Upper lobe of left lung (tissue), 6 donors: ENCODE measurements around the gene NIPBL. TPM values are rescaled to one million over a fixed set of nuclear protein-coding genes. Genes with fewer than 3 reads are reported as not detected.
A peak's percentile ranks its signal among the peaks of the same experiment; 100 is the strongest.

ENCODE experiments used
- ATAC-seq, 2 donors: fragments of 200-7000 bp; cut with Tn5 transposase; one replicate each; pipeline ENCODE4 v1.9.1; 2022; ENCODE audit warnings: mild to moderate bottlenecking in 2 of 2, moderate library complexity in 2 of 2; ENCODE audit not compliant: low FRiP score in 2 of 2
- DNase-seq, 2 donors: peaks; one replicate each; pipeline ENCODE4 v3.0.0-alpha.2; 2019 to 2020
- H3K27ac ChIP-seq, 4 donors: fragments of 200-600 bp; sonication (generic); one replicate each; pipeline ENCODE4 v1.5.1; 2016 to 2019
- H3K27me3 ChIP-seq, 4 donors: fragments of 200-600 bp; sonication (generic); one replicate each; pipeline ENCODE4 v1.5.1; 2017 to 2019
- H3K36me3 ChIP-seq, 4 donors: fragments of 200-600 bp; sonication (generic); one replicate each; pipeline ENCODE4 v1.5.1; 2016 to 2019
- H3K4me1 ChIP-seq, 4 donors: fragments of 200-600 bp; sonication (generic); one replicate each; pipeline ENCODE4 v1.5.1; 2018 to 2019
- H3K4me3 ChIP-seq, 4 donors: fragments of 200-600 bp; sonication (generic); one replicate each; pipeline ENCODE4 v1.5.1; 2017 to 2019; ENCODE audit warnings: mild to moderate bottlenecking in 2 of 4, moderate library complexity in 1 of 4
- H3K9me3 ChIP-seq, 4 donors: fragments of 200-600 bp; sonication (generic); one replicate each; pipeline ENCODE4 v1.5.1; 2018 to 2019
- EP300 ChIP-seq, 4 donors: sonication (generic); formaldehyde crosslinking; IDR thresholded peaks; one replicate each; pipeline ENCODE4 v1.5.1; 2017; ENCODE audit warnings: antibody characterized with exemption in 4 of 4, control low read depth in 2 of 4
- POLR2A ChIP-seq, 4 donors: fragments of 450-650 bp; IDR thresholded peaks; one replicate each; pipeline ENCODE4 v1.5.1; 2016 to 2017; ENCODE audit warnings: antibody characterized with exemption in 4 of 4, mild to moderate bottlenecking in 2 of 4
- POLR2AphosphoS5 ChIP-seq, 2 donors: sonication (generic); formaldehyde crosslinking; IDR thresholded peaks; one replicate each; pipeline ENCODE4 v1.5.1; 2017; ENCODE audit warnings: antibody characterized with exemption in 2 of 2
- WGBS, 2 donors: methylation state at CpG; one replicate each; pipeline ENCODE4 v1.1.5; 2017 to 2018; 5-methylcytosine and 5-hydroxymethylcytosine counted together
- total RNA-seq, 6 donors: library from RNA; depleted of rRNA in 4 of 6; stranded (reverse); fragments of >200 nt in 4 of 6; gene quantifications; one replicate each; pipeline versions ENCODE4 v1.1.0 to v1.2.1, GENCODE V29; 2016 to 2021
- TF ChIP-seq, protein P1 (sequence below), 6 experiments: fragments of 450-650 bp in 4 of 6; fragments of 200-600 bp in 2 of 6; sonication (generic) in 2 of 6; IDR thresholded peaks; one replicate each; pipeline ENCODE4 v1.5.1; 2016 to 2019; ENCODE audit warnings: antibody characterized with exemption in 6 of 6
- donor health status: DM: no; HTN: no; CAD: no; lungs with moderate emphysema.
- donor health status: DM: no; HTN: yes; CAD: no; lungs with severe emphysema.

NIPBL gene
- total RNA-seq, 6 donors from 2014 or later: 39.2 to 75.2 (median 55.3) TPM

DNA sequence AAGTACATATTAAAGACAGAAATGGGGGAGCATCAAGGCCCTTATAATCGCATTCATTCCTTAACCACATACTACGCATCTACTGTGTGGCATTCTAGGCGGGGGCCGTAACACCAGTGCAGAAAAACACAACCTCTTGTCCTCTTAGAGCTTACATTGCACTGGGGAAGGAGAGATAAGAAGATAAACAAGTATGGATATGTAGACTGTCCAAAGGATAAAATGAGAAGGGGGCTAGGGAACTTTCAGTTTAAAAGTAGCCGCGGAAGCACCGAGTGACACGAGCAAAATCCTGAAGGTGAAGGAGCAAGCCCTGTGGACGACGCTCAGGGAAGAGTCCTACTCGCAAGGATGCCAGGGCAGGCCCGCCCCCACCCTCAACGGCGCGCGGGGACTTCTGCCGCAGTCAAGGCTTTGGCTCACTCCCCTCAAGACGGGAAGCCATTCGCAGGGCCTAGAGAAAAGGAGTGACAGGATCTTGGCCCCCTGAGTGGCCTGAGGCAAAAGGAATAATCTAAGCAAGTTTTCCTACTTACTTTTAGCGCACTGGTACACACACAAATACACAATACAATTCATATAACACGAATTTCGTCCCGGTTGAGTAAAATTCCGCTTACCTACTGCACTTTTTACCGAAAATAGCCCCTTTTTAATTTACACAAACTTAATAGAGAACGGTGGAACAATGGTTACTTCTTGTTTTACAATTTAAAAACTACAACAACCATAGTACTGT lies 1.3 kb upstream of the NIPBL start:
- peak overlapping the region; percentile 66 to 91 (median 86) for H3K4me3 ChIP-seq
- ATAC-seq (peak; percentile 51 to 63), DNase-seq (peak; percentile 78 to 89)
- TF ChIP-seq POLR2AphosphoS5 (IDR thresholded peaks at IDR 0.05) (peak in 1 of 2 donors; percentile 60), EP300 (IDR thresholded peaks at IDR 0.05) (no peak), POLR2A (IDR thresholded peaks at IDR 0.05) (no peak)
- TF ChIP-seq, protein P1, sequence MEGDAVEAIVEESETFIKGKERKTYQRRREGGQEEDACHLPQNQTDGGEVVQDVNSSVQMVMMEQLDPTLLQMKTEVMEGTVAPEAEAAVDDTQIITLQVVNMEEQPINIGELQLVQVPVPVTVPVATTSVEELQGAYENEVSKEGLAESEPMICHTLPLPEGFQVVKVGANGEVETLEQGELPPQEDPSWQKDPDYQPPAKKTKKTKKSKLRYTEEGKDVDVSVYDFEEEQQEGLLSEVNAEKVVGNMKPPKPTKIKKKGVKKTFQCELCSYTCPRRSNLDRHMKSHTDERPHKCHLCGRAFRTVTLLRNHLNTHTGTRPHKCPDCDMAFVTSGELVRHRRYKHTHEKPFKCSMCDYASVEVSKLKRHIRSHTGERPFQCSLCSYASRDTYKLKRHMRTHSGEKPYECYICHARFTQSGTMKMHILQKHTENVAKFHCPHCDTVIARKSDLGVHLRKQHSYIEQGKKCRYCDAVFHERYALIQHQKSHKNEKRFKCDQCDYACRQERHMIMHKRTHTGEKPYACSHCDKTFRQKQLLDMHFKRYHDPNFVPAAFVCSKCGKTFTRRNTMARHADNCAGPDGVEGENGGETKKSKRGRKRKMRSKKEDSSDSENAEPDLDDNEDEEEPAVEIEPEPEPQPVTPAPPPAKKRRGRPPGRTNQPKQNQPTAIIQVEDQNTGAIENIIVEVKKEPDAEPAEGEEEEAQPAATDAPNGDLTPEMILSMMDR (IDR thresholded peaks at IDR 0.05): no peak
- H3K27ac ChIP-seq: peak overlapping the region; percentile 94 to 99 (median 98)
- no peaks in the 10 kb centered on the region for H3K27me3 ChIP-seq
- WGBS, 2 donors: 0 to 1% methylated on average over 26 of the region's 26 CpGs
- no peaks in the 10 kb centered on the region for H3K9me3 ChIP-seq
- H3K4me1 ChIP-seq: peaks cover 27 to 44% (median 34%) of the 10 kb centered on the region in 4 donors
- H3K36me3 ChIP-seq: peaks cover 0 to 5% (median 0%) of the 10 kb centered on the region in 4 donors

DNA sequence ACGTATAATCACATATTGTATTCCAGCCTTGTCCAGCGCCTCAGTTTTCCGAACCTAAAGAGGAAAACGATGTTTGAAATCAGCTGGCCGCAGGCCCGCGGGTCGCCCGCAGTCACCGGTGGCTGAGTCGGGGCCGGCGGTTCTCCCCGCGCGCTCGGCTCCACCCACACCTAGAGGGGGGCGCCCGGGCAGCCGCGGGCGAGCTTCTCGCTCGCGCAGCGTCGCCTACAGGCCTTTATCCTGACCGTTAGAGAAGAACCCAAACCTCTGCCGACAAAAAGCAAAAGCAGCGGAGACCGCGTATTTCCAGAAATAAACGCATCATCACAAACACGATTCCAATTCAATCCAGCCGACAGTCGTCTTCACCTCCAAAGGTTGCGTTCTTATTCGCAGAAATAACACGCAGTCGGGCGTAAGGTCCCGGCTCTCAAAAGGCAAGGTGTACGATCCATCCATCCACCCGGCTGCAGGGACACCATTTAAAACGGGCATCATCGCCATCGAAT lies 725 bp upstream of the NIPBL start:
- H3K9me3 ChIP-seq: no peaks in the 10 kb centered on the region
- no peaks in the 10 kb centered on the region for H3K27me3 ChIP-seq
- ATAC-seq (peak; percentile 92 to 94), DNase-seq (peak; percentile 91 to 96)
- peak overlapping the region; percentile 66 to 91 (median 86) for H3K4me3 ChIP-seq
- peak overlapping the region; percentile 94 to 99 (median 98) for H3K27ac ChIP-seq
- peaks cover 0 to 5% (median 0%) of the 10 kb centered on the region in 4 donors for H3K36me3 ChIP-seq
- peaks cover 33 to 45% (median 35%) of the 10 kb centered on the region in 4 donors for H3K4me1 ChIP-seq
- WGBS, 2 donors: 0 to 1% methylated on average over 7 to 40 of the region's 47 CpGs
- TF ChIP-seq, protein P1 (IDR thresholded peaks at IDR 0.05): peak in 4 of 6 experiments; percentile 36 to 52 (median 42)
- TF ChIP-seq EP300 (IDR thresholded peaks at IDR 0.05) (no peak), POLR2A (IDR thresholded peaks at IDR 0.05) (peak in 2 of 4 donors; percentile 21 to 36), POLR2AphosphoS5 (IDR thresholded peaks at IDR 0.05) (peak in 1 of 2 donors; percentile 50)

DNA sequence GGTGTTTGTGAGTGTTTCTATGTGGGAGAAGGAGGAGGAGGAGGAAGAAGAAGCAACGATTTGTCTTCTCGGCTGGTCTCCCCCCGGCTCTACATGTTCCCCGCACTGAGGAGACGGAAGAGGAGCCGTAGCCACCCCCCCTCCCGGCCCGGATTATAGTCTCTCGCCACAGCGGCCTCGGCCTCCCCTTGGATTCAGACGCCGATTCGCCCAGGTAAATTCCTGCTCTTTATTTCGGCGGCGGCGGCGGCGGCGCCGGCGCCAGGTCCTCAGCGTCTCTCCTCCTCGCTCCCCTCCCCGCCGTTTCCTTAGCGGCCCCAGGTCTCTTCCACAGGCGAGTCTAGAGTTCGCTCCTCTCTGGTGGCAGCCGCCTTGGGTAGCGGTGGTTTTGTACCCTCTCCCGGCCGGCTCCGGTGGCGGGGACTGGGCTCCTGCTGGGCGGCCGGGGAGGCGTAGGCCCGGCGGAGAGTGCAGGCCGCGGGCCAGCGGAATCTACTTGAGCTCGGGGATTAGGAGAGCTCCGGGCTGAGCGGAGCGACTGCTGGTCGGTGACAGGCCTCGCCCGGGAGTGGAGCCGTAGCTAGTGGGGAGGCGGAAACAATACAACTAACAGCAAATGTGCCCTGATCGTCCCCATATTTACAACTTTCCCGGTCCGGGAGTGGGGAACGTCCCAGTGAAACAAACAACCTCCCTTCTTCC lies 547 bp downstream of the NIPBL start:
- peak overlapping the region; percentile 66 to 91 (median 86) for H3K4me3 ChIP-seq
- peak; percentile 55 to 91 for DNase-seq
- 0 to 1% methylated on average over 2 to 39 of the region's 57 CpGs for WGBS, 2 donors
- peak; percentile 76 to 91 for ATAC-seq
- H3K4me1 ChIP-seq: peaks cover 39 to 57% (median 45%) of the 10 kb centered on the region in 4 donors
- H3K36me3 ChIP-seq: peaks cover 0 to 3% (median 0%) of the 10 kb centered on the region in 4 donors
- H3K9me3 ChIP-seq: no peaks in the 10 kb centered on the region
- TF ChIP-seq POLR2A (IDR thresholded peaks at IDR 0.05) (peak in 2 of 4 donors; percentile 36 to 41), EP300 (IDR thresholded peaks at IDR 0.05) (no peak), POLR2AphosphoS5 (IDR thresholded peaks at IDR 0.05) (peak in 1 of 2 donors; percentile 37)
- TF ChIP-seq, protein P1 (IDR thresholded peaks at IDR 0.05): peak in 2 of 6 experiments; percentile 13 to 38
- H3K27me3 ChIP-seq: no peaks in the 10 kb centered on the region
- peak overlapping the region; percentile 94 to 99 (median 98) for H3K27ac ChIP-seq

DNA sequence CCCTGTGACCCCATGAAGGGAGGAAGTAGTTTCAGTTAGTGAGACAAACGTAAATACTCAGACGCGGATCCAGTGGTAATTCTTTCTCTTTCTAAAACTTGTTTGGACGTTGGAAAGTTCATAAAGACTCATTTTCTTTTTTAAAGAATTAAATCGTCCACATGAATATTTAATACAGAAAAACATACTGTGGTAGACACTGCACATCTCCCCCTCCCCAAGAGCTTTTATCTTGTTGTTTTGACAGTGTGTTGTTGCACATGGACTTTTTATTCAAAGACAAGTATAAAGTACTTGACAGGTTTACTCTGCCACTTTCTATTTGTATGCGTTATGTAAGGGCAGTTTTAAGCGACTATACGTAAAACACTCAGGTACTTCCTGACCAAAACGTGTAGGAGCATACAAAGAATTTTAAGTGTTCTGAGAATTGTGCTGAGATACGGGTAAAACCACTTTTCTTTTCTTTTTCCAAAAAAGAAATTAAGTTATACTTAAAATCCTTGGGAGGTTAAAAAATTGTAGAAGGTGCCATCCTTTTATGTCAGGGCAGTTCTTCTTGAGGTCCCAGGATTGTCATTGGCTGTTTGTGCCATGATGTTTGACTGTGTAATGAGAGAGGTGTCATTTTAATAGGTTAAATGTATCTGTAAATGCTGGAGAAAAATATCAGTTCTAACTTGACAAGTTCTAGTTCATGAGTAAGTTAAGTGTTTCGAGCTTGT lies 1.3 kb downstream of the NIPBL start:
- ATAC-seq: no peak
- Histone ChIP-seq H3K27ac (peak overlapping the region; percentile 94 to 99 (median 98)), H3K9me3 (no peaks in the 10 kb centered on the region), H3K4me1 (peaks cover 44 to 62% (median 50%) of the 10 kb centered on the region in 4 donors), H3K27me3 (no peaks in the 10 kb centered on the region), H3K4me3 (peak overlapping the region; percentile 66 to 91 (median 86)), H3K36me3 (no peaks in the 10 kb centered on the region)
- TF ChIP-seq POLR2A (IDR thresholded peaks at IDR 0.05) (no peak), POLR2AphosphoS5 (IDR thresholded peaks at IDR 0.05) (no peak), EP300 (IDR thresholded peaks at IDR 0.05) (no peak)
- TF ChIP-seq, protein P1 (IDR thresholded peaks at IDR 0.05): no peak
- WGBS, 2 donors: 0 to 2% methylated on average over 11 of the region's 11 CpGs
- peak in 1 of 2 donors; percentile 22 for DNase-seq
